GM18520 (cell line): ENCODE results near the gene ITGAL.

Experiments used
- ATAC-seq: cut with Tn5 transposase; IDR thresholded peaks from one replicate; pipeline ENCODE4 v1.9.1; 2021; ENCODE audit not compliant: unreplicated experiment

Gene ITGAL

GRCh38 chr16:30541502-30542329 is 69.2 kb downstream of the ITGAL start:
- no peak for ATAC-seq

- no peak for ATAC-seq
Observed at GRCh38 chr16:30543067-30543466, 70.5 kb downstream of the ITGAL start.

GRCh38 chr16:30546115-30546514 is 73.6 kb downstream of the ITGAL start:
- ATAC-seq = no peak

GRCh38 chr16:30548416-30549253 is 76.1 kb downstream of the ITGAL start:
- no peak for ATAC-seq

- no peak for ATAC-seq
Observed at GRCh38 chr16:30551781-30552180, 79.2 kb downstream of the ITGAL start.

DNA sequence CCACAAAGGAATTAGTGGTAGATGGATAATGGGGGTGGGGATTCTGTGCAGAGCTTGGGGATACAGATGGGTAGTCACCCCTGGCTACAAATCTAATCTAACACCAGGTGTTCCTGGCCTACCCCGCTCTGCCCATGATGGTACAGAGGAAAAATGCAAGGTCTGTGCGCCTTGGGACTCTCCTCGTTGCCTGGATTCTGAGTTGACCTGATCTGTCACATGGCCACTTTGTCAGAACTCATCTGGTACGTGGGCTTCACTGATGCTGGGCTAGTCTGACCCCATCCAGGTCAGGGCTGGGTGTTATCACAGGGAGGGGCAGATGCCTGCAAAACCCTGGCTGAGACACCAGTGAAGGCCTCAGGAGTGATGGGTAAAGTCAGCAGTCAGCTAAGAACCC is 80.4 kb downstream of the ITGAL start:
- ATAC-seq = no peak

- no peak for ATAC-seq
Observed at GRCh38 chr16:30553393-30553899, 80.9 kb downstream of the ITGAL start.

- no peak for ATAC-seq
Observed at GRCh38 chr16:30554557-30555314, 82.2 kb downstream of the ITGAL start.

GRCh38 chr16:30555315-30556124 is 83.0 kb downstream of the ITGAL start:
- ATAC-seq = no peak

- ATAC-seq = no peak
Observed at GRCh38 chr16:30556125-30556473, 83.6 kb downstream of the ITGAL start.

DNA sequence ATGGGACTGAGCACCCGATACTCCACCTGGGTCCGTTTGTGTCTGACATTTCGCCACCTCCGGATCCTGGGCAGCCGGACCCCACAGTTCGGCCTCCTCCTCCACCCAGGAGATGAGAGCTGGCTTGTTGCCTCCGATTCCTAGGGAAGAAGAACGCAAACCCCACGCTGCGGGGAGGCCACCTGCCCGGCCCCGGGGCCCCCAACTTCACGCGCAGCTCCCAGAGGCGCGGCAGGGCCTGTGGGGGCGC is 85.1 kb downstream of the ITGAL start:
- no peak for ATAC-seq

GRCh38 chr16:30557957-30558788 is 85.6 kb downstream of the ITGAL start, which contains the start of gene ZNF764:
ZNF764 (minus strand) TSS chr16:30558374; CDS start chr16:30558182, 192 bp downstream.
- ATAC-seq = peak; percentile 81

- ATAC-seq = no peak
Observed at GRCh38 chr16:30558789-30559377, 86.3 kb downstream of the ITGAL start.

- no peak for ATAC-seq
Observed at GRCh38 chr16:30559690-30560089, 87.1 kb downstream of the ITGAL start.

- ATAC-seq = no peak
Observed at GRCh38 chr16:30561089-30561816, 88.7 kb downstream of the ITGAL start.

GRCh38 chr16:30562021-30562420 is 89.5 kb downstream of the ITGAL start:
- no peak for ATAC-seq

GRCh38 chr16:30565526-30565925 is 93.0 kb downstream of the ITGAL start:
- ATAC-seq = no peak

- ATAC-seq = no peak
Observed at GRCh38 chr16:30565984-30566383, 93.4 kb downstream of the ITGAL start.

DNA sequence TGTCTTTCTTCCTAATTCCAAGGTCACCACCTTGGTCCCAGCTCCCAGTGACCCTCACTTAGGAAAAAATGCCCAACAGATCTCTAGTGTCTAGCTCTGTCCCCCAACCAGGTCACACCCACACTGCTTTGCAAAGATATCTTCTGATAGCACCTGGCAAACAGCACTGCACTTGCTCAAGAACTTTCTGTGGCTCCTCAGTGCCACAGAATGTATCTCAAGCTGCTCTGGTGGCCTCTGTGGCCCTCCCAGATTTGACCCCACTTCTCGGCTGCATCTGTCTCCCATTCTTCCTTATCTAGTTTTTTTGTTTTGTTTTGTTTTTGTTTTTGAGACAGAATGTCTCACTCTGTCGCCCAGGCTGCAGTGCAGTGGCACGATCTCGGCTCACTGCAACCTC is 94.0 kb downstream of the ITGAL start:
- ATAC-seq = no peak
